ENCODE data around the gene RFT1.

DNA sequence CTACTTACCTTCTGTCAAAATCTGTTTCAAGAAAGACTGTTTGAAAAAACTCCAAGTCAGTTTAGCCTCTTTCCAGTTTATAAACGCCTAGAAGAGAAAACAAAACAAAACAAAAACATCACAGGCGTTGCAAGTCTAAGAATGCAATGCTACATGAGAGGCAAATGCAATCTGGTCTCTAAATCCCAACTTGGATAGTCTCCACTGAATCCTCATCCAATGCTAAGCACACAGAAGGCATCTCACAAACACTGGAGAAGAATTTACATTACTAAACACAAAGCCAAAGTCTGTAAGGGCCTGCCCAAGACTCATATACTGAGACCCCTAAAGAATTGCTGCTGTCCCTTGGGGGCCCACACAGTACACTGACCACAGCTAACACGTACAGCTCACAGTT, 18.4 kb downstream of the RFT1 start:
- TF ChIP-seq, protein P1, sequence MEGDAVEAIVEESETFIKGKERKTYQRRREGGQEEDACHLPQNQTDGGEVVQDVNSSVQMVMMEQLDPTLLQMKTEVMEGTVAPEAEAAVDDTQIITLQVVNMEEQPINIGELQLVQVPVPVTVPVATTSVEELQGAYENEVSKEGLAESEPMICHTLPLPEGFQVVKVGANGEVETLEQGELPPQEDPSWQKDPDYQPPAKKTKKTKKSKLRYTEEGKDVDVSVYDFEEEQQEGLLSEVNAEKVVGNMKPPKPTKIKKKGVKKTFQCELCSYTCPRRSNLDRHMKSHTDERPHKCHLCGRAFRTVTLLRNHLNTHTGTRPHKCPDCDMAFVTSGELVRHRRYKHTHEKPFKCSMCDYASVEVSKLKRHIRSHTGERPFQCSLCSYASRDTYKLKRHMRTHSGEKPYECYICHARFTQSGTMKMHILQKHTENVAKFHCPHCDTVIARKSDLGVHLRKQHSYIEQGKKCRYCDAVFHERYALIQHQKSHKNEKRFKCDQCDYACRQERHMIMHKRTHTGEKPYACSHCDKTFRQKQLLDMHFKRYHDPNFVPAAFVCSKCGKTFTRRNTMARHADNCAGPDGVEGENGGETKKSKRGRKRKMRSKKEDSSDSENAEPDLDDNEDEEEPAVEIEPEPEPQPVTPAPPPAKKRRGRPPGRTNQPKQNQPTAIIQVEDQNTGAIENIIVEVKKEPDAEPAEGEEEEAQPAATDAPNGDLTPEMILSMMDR (IDR thresholded peaks at IDR 0.05; ENCODE audit: insufficient read depth, low read depth, low read length) = no peak
- no peak for TF ChIP-seq EZH2 (IDR thresholded peaks at IDR 0.05; ENCODE audit: insufficient read depth, low read length)
